NCI-H2107 (cell line): ENCODE measurements around the gene NKD1.

ENCODE experiments used
- DNase-seq: peaks from one replicate; lab custom pipeline; 2025; lab: John Stamatoyannopoulos, UW

NKD1 gene

DNA sequence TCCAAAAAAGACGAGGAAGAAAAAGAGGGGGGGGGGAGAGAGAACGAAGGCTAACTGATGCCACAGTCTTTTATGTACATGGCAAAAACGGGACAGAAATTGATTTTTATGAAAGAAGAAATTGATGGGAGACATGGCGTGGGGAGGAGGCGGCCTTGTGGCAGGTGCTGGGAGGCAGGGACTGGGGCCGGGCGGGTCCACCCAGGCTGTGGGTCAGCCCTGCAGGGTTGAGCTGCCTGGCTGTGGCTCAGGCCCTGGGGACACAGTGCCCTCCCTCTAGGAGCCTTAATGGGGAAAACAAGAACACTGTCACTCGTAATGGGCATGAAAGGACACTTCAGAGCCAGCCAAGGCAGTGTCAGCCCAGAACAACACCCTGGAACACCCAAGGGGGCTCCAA is 98.1 kb downstream of the NKD1 start:
- no peak for DNase-seq

- no peak for DNase-seq
These were observed 103.7 kb downstream of the NKD1 start for GRCh38 chr16:50651835-50652438.

GRCh38 chr16:50652836-50653425 is 104.7 kb downstream of the NKD1 start:
- no peak for DNase-seq

DNA sequence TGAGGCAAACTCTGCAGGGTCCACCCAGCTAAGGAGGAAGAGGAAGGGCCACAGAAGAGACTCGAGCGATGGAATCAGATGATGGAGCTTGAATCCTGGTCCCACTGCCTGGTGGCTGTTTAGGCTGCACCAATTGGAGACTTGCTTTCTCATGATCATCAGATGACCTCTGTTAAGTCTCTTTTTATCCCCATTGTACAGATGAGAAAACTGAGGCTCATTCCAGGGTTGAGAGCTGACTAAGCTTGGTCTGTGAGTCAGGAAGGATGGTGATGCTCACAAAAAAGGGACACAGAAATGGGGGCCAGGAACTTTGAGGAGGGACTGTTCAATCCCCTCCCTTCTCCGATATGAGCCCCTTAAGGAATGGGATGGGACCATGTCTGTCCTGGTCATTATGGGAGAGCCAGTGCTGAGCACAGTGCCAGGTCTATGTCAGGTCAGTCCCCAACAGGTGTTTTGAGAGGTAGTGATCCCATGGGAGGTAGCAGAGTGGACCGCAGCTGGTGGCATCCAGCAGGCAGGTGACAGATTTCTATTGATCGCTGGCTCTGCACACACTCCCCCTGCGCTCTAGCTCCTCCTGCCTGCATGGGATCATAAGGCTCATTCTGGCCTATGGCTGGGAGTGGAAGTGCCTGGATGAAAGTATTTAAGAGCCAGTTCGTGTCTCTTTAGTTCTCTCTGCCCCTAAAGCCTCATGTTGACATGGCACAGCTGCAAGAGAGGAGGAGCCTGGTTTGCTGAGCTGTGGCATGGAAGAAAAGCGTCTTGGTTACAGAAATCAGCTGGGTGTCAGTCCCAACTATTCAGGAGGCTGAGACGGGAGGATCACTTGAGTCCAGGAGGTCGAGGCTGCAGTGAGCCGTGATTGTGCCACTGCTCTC is 105.7 kb downstream of the NKD1 start:
- DNase-seq = peak; percentile 39

DNA sequence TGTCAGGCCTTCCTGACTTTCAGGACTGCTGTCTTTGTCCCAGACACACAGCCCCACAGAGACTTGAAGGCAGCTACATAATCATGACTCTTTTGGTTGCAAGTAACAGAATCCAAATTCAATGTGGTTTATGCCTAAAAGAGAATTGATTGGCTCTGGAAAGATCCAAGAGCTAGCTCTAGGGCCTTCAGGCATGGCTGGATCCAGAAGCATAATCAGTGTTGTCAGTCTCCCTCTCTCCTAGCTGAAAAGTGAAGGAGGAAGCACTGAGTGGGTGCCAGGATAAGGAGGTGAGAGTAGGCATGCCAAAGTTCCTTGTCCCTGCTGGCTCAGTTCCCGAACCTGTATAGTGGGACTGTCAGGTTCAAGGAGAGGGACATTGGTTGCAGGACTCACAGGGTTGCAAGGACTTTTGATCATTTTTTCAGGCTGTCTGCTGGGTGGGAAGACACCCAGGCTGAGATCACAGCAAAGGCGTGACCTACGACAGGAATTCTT is 107.4 kb downstream of the NKD1 start:
- DNase-seq = no peak

DNA sequence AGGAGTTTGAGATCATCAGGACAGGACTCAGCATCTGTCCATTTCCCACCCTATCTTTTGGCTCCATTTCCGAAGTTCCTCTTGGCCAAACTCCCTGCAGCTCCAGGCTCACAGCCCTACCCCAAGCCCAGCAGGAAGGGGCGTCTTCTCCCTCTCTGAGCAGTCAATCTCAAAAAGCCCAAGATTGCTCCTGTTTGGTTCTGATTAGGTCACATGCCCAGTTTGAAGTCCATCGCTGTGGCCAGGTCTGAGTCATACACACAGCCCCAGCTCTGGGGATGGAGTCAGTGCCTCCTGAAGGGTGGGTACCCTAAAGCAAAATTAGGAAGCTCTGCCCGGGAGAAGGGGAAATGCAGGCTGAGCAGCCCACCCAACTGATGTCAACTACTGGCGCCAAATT is 109.0 kb downstream of the NKD1 start:
- no peak for DNase-seq

- DNase-seq = no peak
These were observed 111.6 kb downstream of the NKD1 start for GRCh38 chr16:50659806-50660205.

GRCh38 chr16:50662306-50662940 is 114.2 kb downstream of the NKD1 start:
- no peak for DNase-seq

- no peak for DNase-seq
These were observed 116.1 kb downstream of the NKD1 start for GRCh38 chr16:50664270-50664669.

DNA sequence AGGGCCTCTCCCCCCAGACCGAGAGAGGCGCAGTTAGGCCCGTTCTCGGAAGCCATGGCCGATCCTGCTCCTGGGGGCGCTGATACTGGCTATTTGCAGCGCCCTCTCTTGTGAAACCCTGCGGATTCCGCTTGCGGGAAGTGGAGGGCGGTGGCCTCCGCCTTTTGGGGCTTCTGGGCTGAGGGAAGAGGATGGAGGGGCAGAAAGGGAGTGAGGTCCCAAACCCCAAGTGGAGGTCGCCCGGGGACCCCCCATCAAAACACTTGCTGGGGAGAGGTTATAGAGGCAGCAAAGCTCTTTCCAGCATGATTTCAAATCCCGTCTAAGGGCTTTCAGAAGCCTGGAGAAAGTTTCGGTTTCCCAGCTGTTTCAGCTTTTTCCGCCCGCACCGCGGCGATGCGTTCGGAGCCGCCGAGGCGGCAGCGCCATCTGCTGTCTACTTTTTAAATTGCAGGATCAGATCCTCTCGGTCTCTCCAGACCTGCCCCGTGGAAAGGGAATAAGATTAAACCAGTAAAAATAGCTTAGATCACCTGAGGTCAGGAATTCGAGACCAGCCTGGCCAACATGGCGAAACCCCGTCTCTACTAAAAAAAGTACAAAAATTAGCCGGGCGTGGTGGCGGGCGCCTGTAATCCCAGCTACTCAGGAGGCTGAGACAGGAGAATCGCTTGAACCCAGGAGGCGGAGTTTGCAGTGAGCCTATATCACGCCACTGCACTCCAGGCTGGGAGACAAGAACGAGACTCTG is 117.1 kb downstream of the NKD1 start:
- peak; percentile 59 for DNase-seq

DNA sequence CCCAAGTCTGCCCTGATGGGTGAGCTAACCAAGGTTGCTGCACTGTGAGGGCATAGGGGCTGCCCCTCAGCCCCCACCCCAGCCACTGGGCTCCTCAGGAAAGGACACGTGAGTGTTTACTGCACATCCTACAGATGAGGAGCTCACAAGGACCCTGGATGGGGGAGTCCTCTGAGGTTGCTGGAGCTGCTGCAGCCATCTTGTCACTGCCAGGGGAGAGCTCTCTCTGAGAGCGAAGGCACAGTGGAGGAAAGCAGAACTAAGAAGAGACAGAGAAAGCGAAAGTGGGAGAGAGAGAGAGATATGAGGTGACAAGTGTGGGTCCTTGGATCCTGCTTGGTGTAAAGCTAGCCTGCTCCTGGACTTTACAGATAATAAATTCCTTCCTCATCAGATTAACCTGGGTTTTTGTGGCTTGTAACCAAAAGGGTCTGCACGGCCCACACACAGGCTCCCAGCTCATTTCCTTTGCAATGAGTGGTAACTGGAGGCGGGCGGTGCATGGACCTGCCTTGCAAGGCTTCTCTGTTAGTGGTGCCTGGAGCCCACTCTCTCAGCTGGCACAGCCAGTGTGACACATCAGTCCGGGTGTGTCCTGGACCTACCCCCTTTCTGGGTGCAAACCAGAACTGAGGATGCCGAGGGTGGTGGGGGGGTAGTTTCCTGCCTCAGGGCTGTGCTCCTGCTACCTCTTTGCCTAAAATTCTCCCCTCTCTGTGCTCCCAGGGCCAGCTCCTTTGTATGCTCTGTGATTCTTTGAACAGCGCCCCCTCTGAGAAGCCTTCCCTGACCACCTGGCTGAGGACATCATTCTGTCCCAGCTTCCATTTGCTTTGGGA is 118.7 kb downstream of the NKD1 start:
- no peak for DNase-seq

GRCh38 chr16:50667497-50668367 is 119.5 kb downstream of the NKD1 start:
- DNase-seq = no peak

- DNase-seq = no peak
These were observed 120.3 kb downstream of the NKD1 start for GRCh38 chr16:50668368-50669008.

GRCh38 chr16:50669741-50670140 is 121.5 kb downstream of the NKD1 start:
- no peak for DNase-seq

GRCh38 chr16:50670476-50670875 is 122.3 kb downstream of the NKD1 start:
- DNase-seq = no peak

DNA sequence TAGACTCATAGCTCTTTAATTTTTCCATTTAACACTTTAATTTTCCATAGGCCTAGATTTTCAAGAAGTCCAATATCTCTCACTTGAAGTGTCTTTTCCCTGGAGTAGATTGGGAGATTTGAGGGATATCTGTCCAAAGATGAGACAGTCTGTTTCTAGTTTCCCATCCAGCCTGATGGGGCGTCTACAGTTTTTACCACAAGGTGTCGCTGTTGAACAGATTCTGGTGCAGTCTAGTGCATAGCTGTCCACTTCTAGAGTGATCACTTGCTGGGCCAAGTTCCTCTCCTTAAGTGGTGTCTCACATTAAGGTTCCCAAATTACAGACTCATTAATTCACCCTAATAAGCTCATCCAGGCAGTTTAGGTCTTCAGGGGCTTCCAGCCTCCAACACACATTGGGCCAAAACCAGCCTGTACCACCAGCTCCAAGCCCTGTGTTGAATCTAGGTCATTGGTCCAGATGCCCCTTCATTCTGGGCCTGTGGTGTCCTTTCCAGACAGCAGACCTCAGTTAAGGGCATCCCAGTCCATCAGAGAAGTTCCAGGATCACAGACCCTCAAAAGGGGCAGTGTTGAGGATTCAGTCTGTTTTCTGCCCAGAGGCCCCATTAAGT is 123.6 kb downstream of the NKD1 start:
- DNase-seq = no peak

- no peak for DNase-seq
These were observed 125.5 kb downstream of the NKD1 start for GRCh38 chr16:50673496-50674275.

DNA sequence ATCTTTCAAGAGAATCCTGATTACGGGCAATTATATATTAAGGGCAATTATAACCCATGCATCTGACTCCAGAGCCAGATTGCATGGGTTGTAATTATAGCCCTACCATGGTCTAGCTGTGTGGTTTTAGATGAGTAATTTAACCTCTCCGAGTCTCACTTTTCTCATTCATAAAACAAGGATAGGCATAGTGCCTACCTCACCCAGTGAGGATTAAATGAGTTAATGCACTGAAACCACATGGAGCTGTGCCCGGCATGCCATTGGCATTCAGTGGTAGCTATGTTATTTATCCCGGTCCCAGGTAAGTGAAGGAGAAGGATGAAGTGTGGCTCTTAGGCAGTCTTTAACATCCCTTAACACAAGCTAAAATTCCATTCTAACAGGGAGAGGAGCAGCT is 126.6 kb downstream of the NKD1 start:
- no peak for DNase-seq
